HG03064 (cell line): ENCODE measurements around the gene KRT85.

ENCODE experiments used
- ATAC-seq: cut with Tn5 transposase; IDR thresholded peaks from one replicate; pipeline ENCODE4 v1.9.1; 2021; ENCODE audit warnings: low read depth; ENCODE audit not compliant: unreplicated experiment

The KRT85 gene

GRCh38 chr12:52395761-52396434 is 28.6 kb upstream of the KRT85 start:
- ATAC-seq: no peak

- no peak for ATAC-seq
Measured at GRCh38 chr12:52394836-52395405, 27.6 kb upstream of the KRT85 start.

GRCh38 chr12:52392465-52393007 is 25.3 kb upstream of the KRT85 start:
- no peak for ATAC-seq

GRCh38 chr12:52391618-52392002 is 24.3 kb upstream of the KRT85 start:
- ATAC-seq: no peak

GRCh38 chr12:52390739-52391617 is 23.7 kb upstream of the KRT85 start:
- no peak for ATAC-seq

GRCh38 chr12:52389313-52390207 is 22.3 kb upstream of the KRT85 start:
- no peak for ATAC-seq

GRCh38 chr12:52387859-52388258 is 20.6 kb upstream of the KRT85 start:
- ATAC-seq: no peak

- ATAC-seq: no peak
Measured at GRCh38 chr12:52385226-52385702, 18.0 kb upstream of the KRT85 start, which contains the start of gene KRT84. Gene KRT84, minus strand, starts transcription at chr12:52385652. Its CDS starts 67 bp downstream, at chr12:52385585.

- ATAC-seq: no peak
Measured at GRCh38 chr12:52383331-52383730, 16.1 kb upstream of the KRT85 start.

- ATAC-seq: no peak
Measured at GRCh38 chr12:52382854-52383253, 15.6 kb upstream of the KRT85 start.

- no peak for ATAC-seq
Measured at GRCh38 chr12:52381206-52381605, 13.9 kb upstream of the KRT85 start.

- no peak for ATAC-seq
Measured at GRCh38 chr12:52380271-52380694, 13.0 kb upstream of the KRT85 start.

- no peak for ATAC-seq
Measured at GRCh38 chr12:52379536-52379935, 12.3 kb upstream of the KRT85 start.

GRCh38 chr12:52378091-52378490 is 10.8 kb upstream of the KRT85 start:
- no peak for ATAC-seq

- ATAC-seq: no peak
Measured at GRCh38 chr12:52377266-52377665, 10.0 kb upstream of the KRT85 start.

GRCh38 chr12:52372216-52373154 is 5.2 kb upstream of the KRT85 start:
- ATAC-seq: no peak

- no peak for ATAC-seq
Measured at GRCh38 chr12:52371716-52372115, 4.4 kb upstream of the KRT85 start.

GRCh38 chr12:52370926-52371608 is 3.8 kb upstream of the KRT85 start:
- no peak for ATAC-seq
